Measurements from ENCODE around the gene NEDD4. TPM values are rescaled to one million over a fixed set of nuclear protein-coding genes. Genes with fewer than 3 reads are reported as not detected.
"Not testable (repeated sequence)": the region's sequence is repeated elsewhere in the genome, so short reads cannot be mapped to it uniquely, and the experiment has no call there.

Gene NEDD4
- polyA plus RNA-seq, 2 of the 4 experiments (the other 2 are of a cell fraction) = 56.4 to 78.8 TPM

DNA sequence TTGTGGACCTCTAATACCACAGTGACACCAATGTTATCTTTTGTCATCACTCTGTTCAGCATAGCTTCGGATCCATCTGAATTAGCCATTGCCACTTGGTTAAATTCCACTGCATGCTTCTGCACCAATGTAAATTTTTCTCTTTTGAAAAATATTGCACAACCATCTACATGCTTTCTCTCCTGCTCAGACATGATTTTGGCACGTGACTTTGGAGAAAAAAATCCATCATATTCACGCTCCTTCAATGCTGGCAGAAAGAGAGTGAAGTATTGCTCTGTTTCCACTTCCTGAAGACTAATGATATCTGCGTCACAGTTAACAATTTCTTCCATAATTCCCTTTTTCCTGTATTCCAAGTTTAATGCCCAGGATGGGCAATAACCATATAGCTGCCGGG lies 13.0 kb upstream of the NEDD4 start:
- WGBS (ENCODE audit: missing lambda C conversion rate) = 86% methylated on average over 5 of the region's 5 CpGs
- peak overlapping the region; percentile 46; the same call in 2 of the 3 replicates for H3K4me3 ChIP-seq
- POLR2A ChIA-PET; H3K9me3 ChIP-seq; DNase-seq (ENCODE audit: low read depth in 1 of 2, low spot score in 1 of 2): not testable (repeated sequence)
- CTCF ChIA-PET = interaction anchor here (1.0 to 1.6 kb wide), 5 partner anchors 12 to 47 kb away, joined by 3 to 5 read pairs (median 3); partner anchors contain the start of gene NEDD4
- H3K27ac ChIP-seq = peak overlapping the region in 1 of 2 experiments; percentile 72; a peak in 1 of 6 replicates
- FAIRE-seq (peak; percentile 70), ATAC-seq (peak in 1 of 2 experiments; percentile 27; a peak in 2 of 6 replicates)
- H3K4me2 ChIP-seq = peak overlapping the region; percentile 84
- peaks cover 12% of the 10 kb centered on the region; the same call in 2 of the 3 replicates for H3K4me1 ChIP-seq
- TF ChIP-seq CEBPB (IDR thresholded peaks at IDR 0.05) = peak; percentile 16 to 34; a peak in 1 of 4 replicates

DNA sequence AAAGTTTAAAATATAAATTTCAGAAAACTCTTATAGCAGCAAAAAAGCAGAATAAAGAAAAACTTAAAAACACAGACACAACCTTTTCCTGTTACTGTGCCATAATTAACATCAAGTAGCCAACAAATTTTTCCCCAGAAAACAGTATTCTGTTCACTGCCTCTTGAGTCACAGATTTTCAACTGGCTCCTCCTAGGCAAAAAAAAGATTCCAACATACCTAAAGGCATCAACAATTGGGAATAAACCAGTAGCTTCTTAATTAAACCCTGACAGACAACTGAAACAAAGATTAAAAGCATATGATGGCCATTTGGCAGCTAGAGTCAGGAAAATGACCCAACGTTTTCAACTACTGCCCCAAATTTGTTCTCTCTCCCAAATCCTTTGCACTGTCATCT lies 10.9 kb upstream of the NEDD4 start:
- CTCF ChIA-PET; POLR2A ChIA-PET; H3K4me2 ChIP-seq; H3K4me3 ChIP-seq; ATAC-seq; H3K9me3 ChIP-seq; DNase-seq (ENCODE audit: low read depth in 1 of 2, low spot score in 1 of 2): not testable (repeated sequence)
- peak; percentile 18 for FAIRE-seq
- peaks cover 20% of the 10 kb centered on the region; the same call in 2 of the 3 replicates for H3K4me1 ChIP-seq
- H3K27ac ChIP-seq = peak overlapping the region; percentile 42 to 57; a peak in 3 of 6 replicates
- WGBS (ENCODE audit: missing lambda C conversion rate) = 21% methylated on average over 1 of the region's 1 CpG

DNA sequence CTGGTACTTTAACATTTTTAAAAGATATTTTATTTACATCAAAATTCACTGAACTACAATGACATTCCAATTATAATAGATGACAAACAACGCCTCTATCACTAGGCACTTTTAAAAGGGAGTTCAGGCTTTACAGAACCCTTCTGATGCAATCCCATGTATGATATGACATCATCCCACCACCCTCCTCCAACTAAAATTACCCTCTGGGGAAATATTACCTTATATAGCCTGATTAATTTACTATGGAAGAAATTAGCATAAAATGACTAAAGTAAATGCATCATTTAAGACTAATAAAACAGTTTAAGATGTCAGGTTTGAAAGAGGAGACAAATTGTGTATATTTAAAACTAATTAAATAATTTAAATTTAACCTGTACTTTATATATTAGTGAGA lies 10.4 kb upstream of the NEDD4 start:
- H3K9me3 ChIP-seq; H3K4me3 ChIP-seq; DNase-seq (ENCODE audit: low read depth in 1 of 2, low spot score in 1 of 2); H3K4me2 ChIP-seq; FAIRE-seq; POLR2A ChIA-PET; CTCF ChIA-PET; ATAC-seq: not testable (repeated sequence)
- Histone ChIP-seq H3K4me1 (peaks cover 22% of the 10 kb centered on the region; the same call in 2 of the 3 replicates), H3K27ac (peak overlapping the region in 1 of 2 experiments; percentile 42; a peak in 2 of 6 replicates)
- 79% methylated on average over 1 of the region's 1 CpG for WGBS (ENCODE audit: missing lambda C conversion rate)

DNA sequence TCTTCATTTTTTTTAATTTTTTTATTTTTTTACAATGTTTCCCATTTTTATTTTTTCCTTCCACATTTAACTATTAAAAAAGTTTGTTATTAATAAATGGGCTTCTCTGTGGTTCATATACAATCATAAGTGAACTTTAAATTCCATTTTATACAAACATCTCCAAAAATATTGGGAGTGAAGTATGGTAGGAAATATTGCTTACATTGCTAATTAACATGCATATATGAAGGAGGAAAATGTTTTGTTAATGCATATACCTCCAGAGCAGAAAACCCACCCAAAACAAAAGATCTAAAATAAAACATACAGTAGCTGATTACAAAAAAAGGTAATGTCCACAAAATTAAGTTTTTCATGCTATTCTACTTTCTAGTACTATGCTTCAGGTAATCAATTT lies 9.9 kb upstream of the NEDD4 start:
- Histone ChIP-seq H3K4me1 (peaks cover 22% of the 10 kb centered on the region; the same call in 2 of the 3 replicates), H3K27ac (peak overlapping the region in 1 of 2 experiments; percentile 42; a peak in 2 of 6 replicates)
- H3K9me3 ChIP-seq; POLR2A ChIA-PET; H3K4me2 ChIP-seq; DNase-seq (ENCODE audit: low read depth in 1 of 2, low spot score in 1 of 2); H3K4me3 ChIP-seq; ATAC-seq; CTCF ChIA-PET: not testable (repeated sequence)
- FAIRE-seq = peak; percentile 87
- TF ChIP-seq MAFK (IDR thresholded peaks at IDR 0.05; ENCODE audit: partially characterized antibody) = peak; percentile 81

DNA sequence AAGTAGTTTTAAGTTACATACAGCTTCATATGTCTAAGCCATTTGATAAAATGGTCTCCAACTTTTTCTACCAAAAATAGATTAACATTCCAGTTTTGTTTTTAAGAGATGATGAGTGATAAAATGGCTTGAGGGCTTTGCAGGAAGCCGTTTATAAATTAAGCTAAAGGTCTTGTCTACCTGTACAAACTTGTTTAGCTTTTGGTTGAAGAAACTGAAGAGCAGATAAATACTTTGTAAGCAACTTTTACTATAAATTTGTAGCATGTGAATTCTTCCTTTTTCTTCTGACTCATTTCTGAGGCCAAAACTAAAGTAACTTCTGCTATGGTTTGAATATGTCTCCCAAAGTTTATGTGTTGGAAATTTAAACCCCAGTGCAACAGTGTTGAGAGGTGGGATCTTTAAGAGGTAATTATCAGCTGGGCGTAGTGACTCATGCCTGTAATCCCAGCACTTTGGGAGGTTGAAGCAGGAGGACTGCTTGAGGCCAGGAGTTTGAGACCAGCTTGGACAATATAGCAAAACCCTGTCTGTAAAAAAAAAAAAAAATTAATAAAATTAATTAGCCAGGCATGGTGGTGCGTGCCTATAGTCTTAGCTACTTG lies 8.2 kb upstream of the NEDD4 start:
- FAIRE-seq (no peak), ATAC-seq (no peak), DNase-seq (ENCODE audit: low read depth in 1 of 2, low spot score in 1 of 2) (no peak)
- POLR2A ChIA-PET = no interaction called here
- no peak overlapping the region; a peak in 1 of 6 replicates for H3K27ac ChIP-seq
- H3K9me3 ChIP-seq = no peaks in the 10 kb centered on the region
- H3K4me2 ChIP-seq = no peak overlapping the region
- H3K4me3 ChIP-seq = no peak overlapping the region
- CTCF ChIA-PET = interaction anchor here (1.1 to 1.9 kb wide), 5 partner anchors 9 to 244 kb away, joined by 3 to 9 read pairs (median 5); no protein-coding TSS in a partner anchor
- TF ChIP-seq CHD2 (IDR thresholded peaks at IDR 0.05; ENCODE audit: low read length, partially characterized antibody) (no peak), RAD21 (conservative IDR thresholded peaks at IDR 0.05 in 1 of 2, IDR thresholded peaks at IDR 0.05 in 1 of 2) (no peak), RARB (CRISPR knock-in tag; IDR thresholded peaks at IDR 0.05) (no peak), CEBPB (IDR thresholded peaks at IDR 0.05) (no peak), FOXS1 (CRISPR knock-in tag; IDR thresholded peaks at IDR 0.05) (no peak)
- TF ChIP-seq, protein P1, sequence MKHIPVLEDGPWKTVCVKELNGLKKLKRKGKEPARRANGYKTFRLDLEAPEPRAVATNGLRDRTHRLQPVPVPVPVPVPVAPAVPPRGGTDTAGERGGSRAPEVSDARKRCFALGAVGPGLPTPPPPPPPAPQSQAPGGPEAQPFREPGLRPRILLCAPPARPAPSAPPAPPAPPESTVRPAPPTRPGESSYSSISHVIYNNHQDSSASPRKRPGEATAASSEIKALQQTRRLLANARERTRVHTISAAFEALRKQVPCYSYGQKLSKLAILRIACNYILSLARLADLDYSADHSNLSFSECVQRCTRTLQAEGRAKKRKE (CRISPR knock-in tag; IDR thresholded peaks at IDR 0.05; ENCODE audit: low read depth) = no peak
- peaks cover 17% of the 10 kb centered on the region; the same call in 2 of the 3 replicates for H3K4me1 ChIP-seq
- WGBS (ENCODE audit: missing lambda C conversion rate) = 78% methylated on average over 3 of the region's 3 CpGs

DNA sequence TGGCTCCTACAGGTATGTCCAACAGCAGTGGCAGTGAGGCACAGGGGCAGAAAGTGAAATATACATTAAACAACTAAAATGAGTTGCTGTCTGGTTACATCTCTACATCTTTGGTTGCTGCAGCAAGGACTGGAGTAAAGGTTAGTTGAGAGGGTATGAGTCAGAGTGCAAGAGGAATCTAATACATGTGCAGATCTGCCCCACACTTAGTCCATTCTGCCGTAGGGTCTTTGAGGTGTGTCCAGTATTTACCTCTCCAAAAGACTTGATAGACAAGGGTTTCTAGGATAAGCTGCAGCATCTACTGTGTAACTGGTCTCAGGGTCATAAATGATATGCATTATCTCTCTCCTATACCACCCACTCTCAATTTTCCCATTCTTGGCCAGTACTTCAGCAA lies 6.2 kb upstream of the NEDD4 start:
- TF ChIP-seq PHF8 (IDR thresholded peaks at IDR 0.05; ENCODE audit: borderline replicate concordance, low read depth) (no peak), ZNF302 (CRISPR knock-in tag; IDR thresholded peaks at IDR 0.05) (no peak), SREBF2 (IDR thresholded peaks at IDR 0.05) (no peak), CHD2 (IDR thresholded peaks at IDR 0.05; ENCODE audit: low read length, partially characterized antibody) (no peak), FOSB (CRISPR knock-in tag; IDR thresholded peaks at IDR 0.05) (no peak), RCOR1 (IDR thresholded peaks at IDR 0.05; ENCODE audit: low read depth, low read length) (no peak), CEBPB (IDR thresholded peaks at IDR 0.05) (no peak)
- TF ChIP-seq, protein P2, sequence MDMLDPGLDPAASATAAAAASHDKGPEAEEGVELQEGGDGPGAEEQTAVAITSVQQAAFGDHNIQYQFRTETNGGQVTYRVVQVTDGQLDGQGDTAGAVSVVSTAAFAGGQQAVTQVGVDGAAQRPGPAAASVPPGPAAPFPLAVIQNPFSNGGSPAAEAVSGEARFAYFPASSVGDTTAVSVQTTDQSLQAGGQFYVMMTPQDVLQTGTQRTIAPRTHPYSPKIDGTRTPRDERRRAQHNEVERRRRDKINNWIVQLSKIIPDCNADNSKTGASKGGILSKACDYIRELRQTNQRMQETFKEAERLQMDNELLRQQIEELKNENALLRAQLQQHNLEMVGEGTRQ (IDR thresholded peaks at IDR 0.05) = no peak
- TF ChIP-seq, protein P3, sequence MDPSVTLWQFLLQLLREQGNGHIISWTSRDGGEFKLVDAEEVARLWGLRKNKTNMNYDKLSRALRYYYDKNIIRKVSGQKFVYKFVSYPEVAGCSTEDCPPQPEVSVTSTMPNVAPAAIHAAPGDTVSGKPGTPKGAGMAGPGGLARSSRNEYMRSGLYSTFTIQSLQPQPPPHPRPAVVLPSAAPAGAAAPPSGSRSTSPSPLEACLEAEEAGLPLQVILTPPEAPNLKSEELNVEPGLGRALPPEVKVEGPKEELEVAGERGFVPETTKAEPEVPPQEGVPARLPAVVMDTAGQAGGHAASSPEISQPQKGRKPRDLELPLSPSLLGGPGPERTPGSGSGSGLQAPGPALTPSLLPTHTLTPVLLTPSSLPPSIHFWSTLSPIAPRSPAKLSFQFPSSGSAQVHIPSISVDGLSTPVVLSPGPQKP (IDR thresholded peaks at IDR 0.05; ENCODE audit: low read depth, low read length) = no peak
- TF ChIP-seq, protein P4, sequence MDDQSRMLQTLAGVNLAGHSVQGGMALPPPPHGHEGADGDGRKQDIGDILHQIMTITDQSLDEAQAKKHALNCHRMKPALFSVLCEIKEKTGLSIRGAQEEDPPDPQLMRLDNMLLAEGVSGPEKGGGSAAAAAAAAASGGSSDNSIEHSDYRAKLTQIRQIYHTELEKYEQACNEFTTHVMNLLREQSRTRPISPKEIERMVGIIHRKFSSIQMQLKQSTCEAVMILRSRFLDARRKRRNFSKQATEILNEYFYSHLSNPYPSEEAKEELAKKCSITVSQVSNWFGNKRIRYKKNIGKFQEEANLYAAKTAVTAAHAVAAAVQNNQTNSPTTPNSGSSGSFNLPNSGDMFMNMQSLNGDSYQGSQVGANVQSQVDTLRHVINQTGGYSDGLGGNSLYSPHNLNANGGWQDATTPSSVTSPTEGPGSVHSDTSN (IDR thresholded peaks at IDR 0.05) = no peak
- no peak for DNase-seq (ENCODE audit: low read depth in 1 of 2, low spot score in 1 of 2)
- no peak for FAIRE-seq
- ChIA-PET CTCF (interaction anchor here (1.0 to 1.5 kb wide), 6 partner anchors 7 to 54 kb away, joined by 3 to 5 read pairs (median 4); no protein-coding TSS in a partner anchor), POLR2A (no interaction called here)
- no peaks in the 10 kb centered on the region for H3K9me3 ChIP-seq
- peak; percentile 70; a peak in 5 of 6 replicates for ATAC-seq
- no peak overlapping the region for H3K27ac ChIP-seq
- WGBS (ENCODE audit: missing lambda C conversion rate) = 40% methylated on average over 1 of the region's 1 CpG
- peaks cover 21% of the 10 kb centered on the region; the same call in 2 of the 3 replicates for H3K4me1 ChIP-seq
- H3K4me2 ChIP-seq = peak overlapping the region; percentile 9; the same call in 1 of the 3 replicates
- no peak overlapping the region for H3K4me3 ChIP-seq

All from A549 (cell line).